Esophagus mucosa (tissue), 1 donor: ENCODE measurements around the gene NUDT15. TPM values are rescaled to one million over a fixed set of nuclear protein-coding genes. Genes with fewer than 3 reads are reported as not detected.

Experiments used
- total RNA-seq: library from RNA; stranded (reverse); gene quantifications from one replicate; pipeline ENCODE4 v1.2.4, GENCODE V29; 2023
- donor health status: DM: yes; HTN: yes; CAD: no.

NUDT15 gene
- total RNA-seq, 1 donor from 2014 or later, result 20.5 TPM

Other genes starting within 250 kb of the NUDT15 start
- gene SUCLA2, start 36.5 kb upstream of the NUDT15 start, total RNA-seq, result 31.8 TPM
- gene MED4, start 57.4 kb downstream of the NUDT15 start, total RNA-seq, result 34.2 TPM
- gene ITM2B, start 195.5 kb downstream of the NUDT15 start, total RNA-seq, result 626 TPM